ENCODE data around the gene ZPLD1. TPM values are rescaled to one million over a fixed set of nuclear protein-coding genes. Genes with fewer than 3 reads are reported as not detected.

The ZPLD1 gene
- total and polyA plus RNA-seq, 2 of the 8 experiments (the other 6 are each of a cell fraction or from before 2014, with no cell fraction given): not detected

DNA sequence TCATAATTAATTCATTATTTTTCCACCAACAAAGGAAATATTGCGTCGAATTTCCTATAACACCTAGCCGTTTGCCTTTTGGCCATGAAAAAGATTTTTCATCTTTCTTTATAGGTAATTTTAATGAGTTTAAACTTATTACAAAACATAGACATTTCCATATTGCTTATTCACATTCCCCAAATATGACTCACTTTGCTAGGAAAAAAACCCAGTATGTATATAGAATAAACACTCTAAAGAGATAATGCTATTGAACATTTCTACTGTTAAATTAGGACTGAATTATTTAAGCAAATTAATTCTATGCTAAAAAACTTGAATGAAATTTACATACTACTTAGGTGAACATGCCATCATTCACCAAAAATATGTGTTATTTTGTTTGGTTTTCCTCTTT, 16.2 kb downstream of the ZPLD1 start:
- Histone ChIP-seq H3K23me2 (ENCODE audit: low read depth, low read length) (no peaks in the 10 kb centered on the region), H3K9ac (replicated peaks in 1 of 4; ENCODE audit: extremely low read depth in 1 of 4, low read depth in 3 of 4, low read length in 3 of 4) (no peak overlapping the region), H2BK5ac (ENCODE audit: low read depth, low read length) (no peak overlapping the region), H3K79me1 (ENCODE audit: low read depth, low read length) (no peaks in the 10 kb centered on the region), H3K4me1 (replicated peaks in 1 of 4; ENCODE audit: control insufficient read depth in 3 of 4, insufficient read depth in 4 of 4, low read length in 3 of 4) (no peaks in the 10 kb centered on the region), H3K4me3 (ENCODE audit: extremely low read depth in 1 of 4, insufficient read depth in 2 of 4, low read depth in 3 of 4, low read length in 4 of 4) (no peak overlapping the region), H3K14ac (ENCODE audit: insufficient read length) (no peak overlapping the region), H2BK120ac (replicated peaks; ENCODE audit: low read depth, low read length) (no peak overlapping the region), H3K23ac (ENCODE audit: insufficient read length) (no peak overlapping the region), H2BK12ac (ENCODE audit: low read depth, low read length) (no peak overlapping the region), H2AFZ (ENCODE audit: low read length) (no peak overlapping the region), H3K18ac (ENCODE audit: extremely low read depth, low read length) (no peak overlapping the region), H4K20me1 (replicated peaks in 1 of 2; ENCODE audit: control insufficient read depth in 1 of 2, insufficient read depth in 2 of 2, low read length in 2 of 2) (no peaks in the 10 kb centered on the region), H2BK20ac (ENCODE audit: low read length) (no peak overlapping the region), H3K36me3 (ENCODE audit: control insufficient read depth in 2 of 4, insufficient read depth in 4 of 4, low read length in 3 of 4) (no peaks in the 10 kb centered on the region), H3K27me3 (replicated peaks in 1 of 4; ENCODE audit: control insufficient read depth in 3 of 4, extremely low read depth in 1 of 4, insufficient read depth in 3 of 4, low read length in 3 of 4) (no peaks in the 10 kb centered on the region), H2BK15ac (ENCODE audit: low read length) (no peak overlapping the region), H4K5ac (ENCODE audit: insufficient read length, low read depth, low read length) (no peak overlapping the region), H3K9me3 (ENCODE audit: insufficient read depth in 2 of 2, low read depth in 1 of 2, low read length in 1 of 2) (no peaks in the 10 kb centered on the region), H2AK5ac (ENCODE audit: low read depth, low read length) (no peak overlapping the region), H3K4me2 (ENCODE audit: insufficient read depth in 1 of 2, low read depth in 2 of 2, low read length in 2 of 2) (no peak overlapping the region), H3K79me2 (ENCODE audit: control insufficient read depth in 1 of 2, insufficient read depth in 2 of 2, low read length in 2 of 2) (no peaks in the 10 kb centered on the region), H3K4ac (replicated peaks; ENCODE audit: insufficient read length, low read depth, low read length) (no peak overlapping the region), H3K27ac (ENCODE audit: low read depth, low read length) (no peak overlapping the region), H4K91ac (replicated peaks; ENCODE audit: insufficient read length, low read length) (no peak overlapping the region), H3K56ac (replicated peaks; ENCODE audit: insufficient read length, low read depth, low read length) (no peak overlapping the region), H4K8ac (ENCODE audit: extremely low read depth, insufficient read depth, low read length) (no peak overlapping the region)
- 98% methylated on average over 3 of the region's 3 CpGs; no CpG with 5 or more reads in 1 of the 2 experiments for WGBS, 2 experiments (ENCODE audit: extremely low coverage in 1 of 2, insufficient coverage in 1 of 2, insufficient read length in 1 of 2, insufficient replicate concordance in 2 of 2, low coverage in 1 of 2, low lambda C conversion rate in 2 of 2, missing lambda C conversion rate in 1 of 2)
- no peak for FAIRE-seq
- no peak for DNase-seq (ENCODE audit: low read depth in 1 of 2, low spot score in 2 of 2)
- ChIA-PET CTCF (ENCODE audit: partially characterized antibody) (no interaction called here), POLR2A (ENCODE audit: partially characterized antibody) (no interaction called here)
- TF ChIP-seq TBP (IDR thresholded peaks at IDR 0.05; ENCODE audit: low read depth, low read length): no peak
- no peak for TF ChIP-seq CREB1 (IDR thresholded peaks at IDR 0.05)
- TF ChIP-seq, protein P1, sequence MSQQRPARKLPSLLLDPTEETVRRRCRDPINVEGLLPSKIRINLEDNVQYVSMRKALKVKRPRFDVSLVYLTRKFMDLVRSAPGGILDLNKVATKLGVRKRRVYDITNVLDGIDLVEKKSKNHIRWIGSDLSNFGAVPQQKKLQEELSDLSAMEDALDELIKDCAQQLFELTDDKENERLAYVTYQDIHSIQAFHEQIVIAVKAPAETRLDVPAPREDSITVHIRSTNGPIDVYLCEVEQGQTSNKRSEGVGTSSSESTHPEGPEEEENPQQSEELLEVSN (IDR thresholded peaks at IDR 0.05): no peak
- no peak for TF ChIP-seq CHD2 (IDR thresholded peaks at IDR 0.05; ENCODE audit: low read length)
- TF ChIP-seq, protein P2, sequence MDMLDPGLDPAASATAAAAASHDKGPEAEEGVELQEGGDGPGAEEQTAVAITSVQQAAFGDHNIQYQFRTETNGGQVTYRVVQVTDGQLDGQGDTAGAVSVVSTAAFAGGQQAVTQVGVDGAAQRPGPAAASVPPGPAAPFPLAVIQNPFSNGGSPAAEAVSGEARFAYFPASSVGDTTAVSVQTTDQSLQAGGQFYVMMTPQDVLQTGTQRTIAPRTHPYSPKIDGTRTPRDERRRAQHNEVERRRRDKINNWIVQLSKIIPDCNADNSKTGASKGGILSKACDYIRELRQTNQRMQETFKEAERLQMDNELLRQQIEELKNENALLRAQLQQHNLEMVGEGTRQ (IDR thresholded peaks at IDR 0.05; ENCODE audit: low read length): no peak
- TF ChIP-seq SRF (IDR thresholded peaks at IDR 0.05; ENCODE audit: low read depth, low read length): no peak
- no peak for TF ChIP-seq SP2 (IDR thresholded peaks at IDR 0.05; ENCODE audit: low read length)
- TF ChIP-seq HDAC2 (IDR thresholded peaks at IDR 0.05; ENCODE audit: borderline replicate concordance in 1 of 2, low read depth in 2 of 2, low read length in 2 of 2): no peak
- TF ChIP-seq RBBP5 (IDR thresholded peaks at IDR 0.05; ENCODE audit: borderline replicate concordance, low read depth, low read length): no peak
- no peak for TF ChIP-seq YY1 (IDR thresholded peaks at IDR 0.05; ENCODE audit: low read depth, low read length)
- no peak for TF ChIP-seq SP4 (IDR thresholded peaks at IDR 0.05; ENCODE audit: low read length)
- TF ChIP-seq JUN (IDR thresholded peaks at IDR 0.05; ENCODE audit: low read depth, low read length): no peak
- no peak for TF ChIP-seq CEBPB (IDR thresholded peaks at IDR 0.05; ENCODE audit: low read depth, low read length)
- no peak for TF ChIP-seq POLR2A (IDR thresholded peaks at IDR 0.05; ENCODE audit: control extremely low read depth in 1 of 2, low read depth in 2 of 2, low read length in 2 of 2)
- no peak for TF ChIP-seq PHF8 (conservative IDR thresholded peaks at IDR 0.05; ENCODE audit: low read depth, low read length)
